ENCODE results near the gene CCK.

CCK gene

GRCh38 chr3:42250761-42251160, 15.2 kb downstream of the CCK start:
- H3K9ac ChIP-seq (ENCODE audit: low read length in 2 of 2): no peak overlapping the region
- no peaks in the 10 kb centered on the region for H3K36me3 ChIP-seq (ENCODE audit: control insufficient read depth in 2 of 2, insufficient read depth in 2 of 2, low read length in 2 of 2)
- H3K4me3 ChIP-seq (ENCODE audit: low read length in 2 of 2): no peak overlapping the region
- H3K27ac ChIP-seq (ENCODE audit: low read length): no peak overlapping the region
- no peaks in the 10 kb centered on the region for H3K4me1 ChIP-seq (ENCODE audit: control insufficient read depth, insufficient read depth, low read length)
- H3K27me3 ChIP-seq (ENCODE audit: control insufficient read depth in 1 of 2, insufficient read depth in 2 of 2, low read length in 2 of 2): peaks cover 2 to 8% of the 10 kb centered on the region in 2 donors
- no peaks in the 10 kb centered on the region for H3K9me3 ChIP-seq (ENCODE audit: control insufficient read depth in 2 of 2, low read length in 2 of 2)

DNA sequence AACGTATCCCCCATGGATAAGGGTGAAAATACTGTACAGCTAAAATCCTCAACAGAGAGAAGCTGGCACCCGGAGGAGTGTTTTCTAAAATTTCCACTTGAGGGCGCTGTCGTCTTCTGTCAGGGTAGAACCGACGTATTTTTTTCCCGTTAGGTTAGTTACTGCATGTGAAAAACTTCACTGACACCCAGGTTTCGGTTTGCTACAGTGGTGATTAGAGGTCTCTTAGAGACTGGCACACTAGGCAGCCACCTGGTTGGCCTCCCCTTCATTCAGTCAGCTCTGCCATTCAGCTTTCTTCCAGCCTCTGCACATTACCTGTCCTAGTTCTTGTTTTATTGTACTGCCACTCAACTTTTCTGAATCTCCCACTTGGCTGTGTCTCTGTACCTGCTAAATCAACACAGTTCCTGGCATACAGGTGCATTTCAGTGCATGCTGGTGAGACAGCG, 18.4 kb downstream of the CCK start:
- H3K9me3 ChIP-seq (ENCODE audit: control insufficient read depth in 2 of 2, low read length in 2 of 2): no peaks in the 10 kb centered on the region
- peak overlapping the region in 1 of 2 donors; percentile 49 for H3K4me3 ChIP-seq (ENCODE audit: low read length in 2 of 2)
- no peak overlapping the region for H3K27ac ChIP-seq (ENCODE audit: low read length)
- no peaks in the 10 kb centered on the region for H3K36me3 ChIP-seq (ENCODE audit: control insufficient read depth in 2 of 2, insufficient read depth in 2 of 2, low read length in 2 of 2)
- H3K9ac ChIP-seq (ENCODE audit: low read length in 2 of 2): peak overlapping the region in 1 of 2 donors; percentile 36
- no peaks in the 10 kb centered on the region for H3K4me1 ChIP-seq (ENCODE audit: control insufficient read depth, insufficient read depth, low read length)
- peaks cover 2 to 4% of the 10 kb centered on the region in 2 donors for H3K27me3 ChIP-seq (ENCODE audit: control insufficient read depth in 1 of 2, insufficient read depth in 2 of 2, low read length in 2 of 2)

- Histone ChIP-seq H3K4me3 (ENCODE audit: low read length in 2 of 2) (no peak overlapping the region), H3K9ac (ENCODE audit: low read length in 2 of 2) (no peak overlapping the region), H3K27me3 (ENCODE audit: control insufficient read depth in 1 of 2, insufficient read depth in 2 of 2, low read length in 2 of 2) (peaks cover 2 to 4% of the 10 kb centered on the region in 2 donors), H3K36me3 (ENCODE audit: control insufficient read depth in 2 of 2, insufficient read depth in 2 of 2, low read length in 2 of 2) (no peaks in the 10 kb centered on the region), H3K4me1 (ENCODE audit: control insufficient read depth, insufficient read depth, low read length) (no peaks in the 10 kb centered on the region), H3K27ac (ENCODE audit: low read length) (no peak overlapping the region), H3K9me3 (ENCODE audit: control insufficient read depth in 2 of 2, low read length in 2 of 2) (no peaks in the 10 kb centered on the region)
These were observed 19.9 kb downstream of the CCK start for GRCh38 chr3:42246091-42246490.

DNA sequence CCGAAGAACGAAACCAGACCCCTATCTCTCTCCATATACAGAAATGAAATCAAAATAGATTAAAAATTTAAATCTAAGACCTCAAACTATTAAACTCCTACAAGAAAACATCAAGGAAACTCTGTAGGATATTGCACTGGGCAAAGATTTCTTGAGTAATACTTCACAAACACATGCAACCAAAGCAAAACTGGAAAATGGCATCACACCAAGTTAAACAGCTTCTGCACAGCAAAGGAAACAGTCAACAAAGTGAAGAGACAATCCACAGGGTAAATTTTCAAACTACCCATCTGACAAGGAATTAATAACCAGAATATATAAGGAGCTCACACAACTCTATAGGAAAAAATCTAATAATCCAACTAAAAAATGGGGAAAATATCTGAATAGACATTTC, 29.4 kb downstream of the CCK start:
- Histone ChIP-seq H3K4me1 (ENCODE audit: control insufficient read depth, insufficient read depth, low read length) (no peaks in the 10 kb centered on the region), H3K36me3 (ENCODE audit: control insufficient read depth in 2 of 2, insufficient read depth in 2 of 2, low read length in 2 of 2) (no peaks in the 10 kb centered on the region), H3K9me3 (ENCODE audit: control insufficient read depth in 2 of 2, low read length in 2 of 2) (peaks cover 0 to 8% of the 10 kb centered on the region in 2 donors)

DNA sequence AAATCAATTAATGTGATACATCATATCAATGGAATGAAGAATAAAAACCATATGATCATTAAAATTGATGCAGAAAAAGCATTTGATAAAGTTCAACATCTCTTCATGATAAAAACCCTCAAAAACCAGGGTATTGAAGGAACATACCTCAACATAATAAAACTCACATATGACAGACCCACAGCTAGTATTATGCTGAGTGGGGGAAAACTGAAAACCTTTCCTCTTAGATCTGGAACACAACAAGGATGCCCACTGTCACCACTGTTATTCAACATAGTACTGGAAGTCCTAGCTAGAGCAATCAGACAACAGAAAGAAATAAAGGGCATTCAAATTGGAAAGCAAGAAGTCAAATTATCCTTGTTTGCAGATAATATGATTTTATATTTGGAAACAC, 30.5 kb downstream of the CCK start:
- no peaks in the 10 kb centered on the region for H3K4me1 ChIP-seq (ENCODE audit: control insufficient read depth, insufficient read depth, low read length)
- no peaks in the 10 kb centered on the region for H3K36me3 ChIP-seq (ENCODE audit: control insufficient read depth in 2 of 2, insufficient read depth in 2 of 2, low read length in 2 of 2)
- no peak overlapping the region for H3K4me3 ChIP-seq (ENCODE audit: low read length in 2 of 2)
- H3K27ac ChIP-seq (ENCODE audit: low read length): no peak overlapping the region
- peaks cover 0 to 8% of the 10 kb centered on the region in 2 donors for H3K9me3 ChIP-seq (ENCODE audit: control insufficient read depth in 2 of 2, low read length in 2 of 2)
- no peak overlapping the region for H3K9ac ChIP-seq (ENCODE audit: low read length in 2 of 2)
- peaks cover 0 to 5% of the 10 kb centered on the region in 2 donors for H3K27me3 ChIP-seq (ENCODE audit: control insufficient read depth in 1 of 2, insufficient read depth in 2 of 2, low read length in 2 of 2)

More for the DNA sequence above, 29.4 kb downstream of the CCK start:
- H3K9ac ChIP-seq (ENCODE audit: low read length in 2 of 2): no peak overlapping the region
- peaks cover 0 to 3% of the 10 kb centered on the region in 2 donors for H3K27me3 ChIP-seq (ENCODE audit: control insufficient read depth in 1 of 2, insufficient read depth in 2 of 2, low read length in 2 of 2)
- H3K4me3 ChIP-seq (ENCODE audit: low read length in 2 of 2): no peak overlapping the region
- H3K27ac ChIP-seq (ENCODE audit: low read length): no peak overlapping the region

GRCh38 chr3:42230860-42231259, 35.1 kb downstream of the CCK start:
- H3K4me1 ChIP-seq (ENCODE audit: control insufficient read depth, insufficient read depth, low read length): no peaks in the 10 kb centered on the region
- H3K9me3 ChIP-seq (ENCODE audit: control insufficient read depth in 2 of 2, low read length in 2 of 2): no peaks in the 10 kb centered on the region
- no peak overlapping the region for H3K4me3 ChIP-seq (ENCODE audit: low read length in 2 of 2)
- no peak overlapping the region for H3K27ac ChIP-seq (ENCODE audit: low read length)
- peaks cover 0 to 5% of the 10 kb centered on the region in 2 donors for H3K27me3 ChIP-seq (ENCODE audit: control insufficient read depth in 1 of 2, insufficient read depth in 2 of 2, low read length in 2 of 2)
- peaks cover 0 to 3% of the 10 kb centered on the region in 2 donors for H3K36me3 ChIP-seq (ENCODE audit: control insufficient read depth in 2 of 2, insufficient read depth in 2 of 2, low read length in 2 of 2)
- no peak overlapping the region for H3K9ac ChIP-seq (ENCODE audit: low read length in 2 of 2)

DNA sequence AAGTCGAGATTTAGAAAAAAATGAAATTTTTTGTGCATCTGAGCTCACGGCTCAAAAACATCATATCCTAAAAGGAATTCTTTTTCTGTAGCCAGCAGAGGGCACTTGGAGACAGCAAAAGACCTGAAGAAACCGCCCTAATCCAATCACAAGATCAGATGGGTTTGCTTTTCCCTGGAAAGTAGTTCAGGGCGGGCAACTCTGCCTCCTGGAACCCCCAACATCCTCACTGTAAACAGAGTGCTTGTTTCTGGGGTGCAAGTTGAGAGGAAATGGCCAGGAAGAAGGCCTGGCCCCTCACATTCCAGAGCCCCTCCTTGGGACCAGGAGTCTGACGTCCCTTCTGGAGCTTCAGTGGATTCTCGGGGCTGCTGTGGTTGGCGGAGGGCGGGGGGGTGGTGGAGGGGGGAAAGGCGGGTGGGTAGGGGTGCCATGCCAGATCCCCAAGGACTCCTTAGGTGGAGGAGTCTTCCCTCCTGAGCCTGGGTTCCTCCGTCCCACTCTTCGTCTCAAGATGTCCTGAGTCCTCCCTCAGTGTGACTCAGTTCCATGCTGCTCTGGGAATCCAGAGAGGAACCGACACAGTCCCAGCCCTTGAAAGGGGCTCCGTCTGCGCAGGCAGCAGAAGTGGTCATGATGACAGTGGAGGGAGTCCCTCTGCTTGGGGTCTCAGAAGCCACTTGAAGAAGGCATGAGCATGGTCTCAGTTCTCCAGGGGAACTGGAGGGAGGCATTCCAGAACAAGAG, 35.9 kb downstream of the CCK start:
- Histone ChIP-seq H3K9ac (ENCODE audit: low read length in 2 of 2) (no peak overlapping the region), H3K4me3 (ENCODE audit: low read length in 2 of 2) (peak overlapping the region in 1 of 2 donors; percentile 32), H3K27ac (ENCODE audit: low read length) (no peak overlapping the region), H3K27me3 (ENCODE audit: control insufficient read depth in 1 of 2, insufficient read depth in 2 of 2, low read length in 2 of 2) (peaks cover 0 to 5% of the 10 kb centered on the region in 2 donors), H3K36me3 (ENCODE audit: control insufficient read depth in 2 of 2, insufficient read depth in 2 of 2, low read length in 2 of 2) (peaks cover 0 to 3% of the 10 kb centered on the region in 2 donors), H3K4me1 (ENCODE audit: control insufficient read depth, insufficient read depth, low read length) (no peaks in the 10 kb centered on the region), H3K9me3 (ENCODE audit: control insufficient read depth in 2 of 2, low read length in 2 of 2) (no peaks in the 10 kb centered on the region)

DNA sequence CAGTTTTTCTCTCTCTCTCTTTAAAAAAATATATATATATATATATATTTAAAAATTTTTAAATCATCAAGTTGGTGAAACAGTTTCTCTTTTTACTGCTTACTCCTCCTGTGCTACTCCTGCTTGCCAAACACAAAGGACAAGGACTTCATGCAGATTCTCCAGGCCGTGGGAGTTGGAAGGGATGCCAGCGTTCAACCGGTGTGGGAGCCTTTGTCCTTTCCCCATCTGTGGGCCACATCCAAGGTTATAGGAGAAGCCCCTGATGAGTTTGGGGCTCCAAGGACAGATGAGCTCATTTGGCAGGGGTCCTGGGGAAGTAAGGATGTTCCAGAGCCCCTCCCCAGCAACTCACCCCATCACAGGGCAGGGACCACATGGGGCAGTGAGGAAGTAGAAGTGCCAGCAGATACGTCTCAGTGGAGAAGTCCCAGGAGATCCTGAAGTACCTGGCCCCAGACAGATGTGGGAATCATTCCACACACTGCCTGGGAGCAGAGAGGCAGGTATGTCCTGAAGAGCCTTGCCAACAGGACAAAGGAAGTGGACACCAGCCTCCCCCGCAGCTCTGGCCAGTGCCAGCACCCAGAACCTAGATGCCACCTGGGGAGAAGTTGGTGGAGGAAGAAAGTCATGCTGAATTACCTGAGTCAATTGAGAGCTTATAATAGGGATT, 36.6 kb downstream of the CCK start:
- H3K9me3 ChIP-seq (ENCODE audit: control insufficient read depth in 2 of 2, low read length in 2 of 2): no peaks in the 10 kb centered on the region
- no peak overlapping the region for H3K27ac ChIP-seq (ENCODE audit: low read length)
- peaks cover 0 to 4% of the 10 kb centered on the region in 2 donors for H3K27me3 ChIP-seq (ENCODE audit: control insufficient read depth in 1 of 2, insufficient read depth in 2 of 2, low read length in 2 of 2)
- no peak overlapping the region for H3K4me3 ChIP-seq (ENCODE audit: low read length in 2 of 2)
- H3K9ac ChIP-seq (ENCODE audit: low read length in 2 of 2): no peak overlapping the region
- H3K36me3 ChIP-seq (ENCODE audit: control insufficient read depth in 2 of 2, insufficient read depth in 2 of 2, low read length in 2 of 2): peaks cover 0 to 3% of the 10 kb centered on the region in 2 donors
- H3K4me1 ChIP-seq (ENCODE audit: control insufficient read depth, insufficient read depth, low read length): no peaks in the 10 kb centered on the region

- H3K27ac ChIP-seq (ENCODE audit: low read length): no peak overlapping the region
- H3K36me3 ChIP-seq (ENCODE audit: control insufficient read depth in 2 of 2, insufficient read depth in 2 of 2, low read length in 2 of 2): peaks cover 4 to 9% of the 10 kb centered on the region in 2 donors
- H3K4me1 ChIP-seq (ENCODE audit: control insufficient read depth, insufficient read depth, low read length): no peaks in the 10 kb centered on the region
- H3K4me3 ChIP-seq (ENCODE audit: low read length in 2 of 2): no peak overlapping the region
- H3K9me3 ChIP-seq (ENCODE audit: control insufficient read depth in 2 of 2, low read length in 2 of 2): no peaks in the 10 kb centered on the region
- H3K27me3 ChIP-seq (ENCODE audit: control insufficient read depth in 1 of 2, insufficient read depth in 2 of 2, low read length in 2 of 2): peaks cover 0 to 4% of the 10 kb centered on the region in 2 donors
- H3K9ac ChIP-seq (ENCODE audit: low read length in 2 of 2): no peak overlapping the region
These were observed 37.2 kb downstream of the CCK start for GRCh38 chr3:42228796-42229195.

DNA sequence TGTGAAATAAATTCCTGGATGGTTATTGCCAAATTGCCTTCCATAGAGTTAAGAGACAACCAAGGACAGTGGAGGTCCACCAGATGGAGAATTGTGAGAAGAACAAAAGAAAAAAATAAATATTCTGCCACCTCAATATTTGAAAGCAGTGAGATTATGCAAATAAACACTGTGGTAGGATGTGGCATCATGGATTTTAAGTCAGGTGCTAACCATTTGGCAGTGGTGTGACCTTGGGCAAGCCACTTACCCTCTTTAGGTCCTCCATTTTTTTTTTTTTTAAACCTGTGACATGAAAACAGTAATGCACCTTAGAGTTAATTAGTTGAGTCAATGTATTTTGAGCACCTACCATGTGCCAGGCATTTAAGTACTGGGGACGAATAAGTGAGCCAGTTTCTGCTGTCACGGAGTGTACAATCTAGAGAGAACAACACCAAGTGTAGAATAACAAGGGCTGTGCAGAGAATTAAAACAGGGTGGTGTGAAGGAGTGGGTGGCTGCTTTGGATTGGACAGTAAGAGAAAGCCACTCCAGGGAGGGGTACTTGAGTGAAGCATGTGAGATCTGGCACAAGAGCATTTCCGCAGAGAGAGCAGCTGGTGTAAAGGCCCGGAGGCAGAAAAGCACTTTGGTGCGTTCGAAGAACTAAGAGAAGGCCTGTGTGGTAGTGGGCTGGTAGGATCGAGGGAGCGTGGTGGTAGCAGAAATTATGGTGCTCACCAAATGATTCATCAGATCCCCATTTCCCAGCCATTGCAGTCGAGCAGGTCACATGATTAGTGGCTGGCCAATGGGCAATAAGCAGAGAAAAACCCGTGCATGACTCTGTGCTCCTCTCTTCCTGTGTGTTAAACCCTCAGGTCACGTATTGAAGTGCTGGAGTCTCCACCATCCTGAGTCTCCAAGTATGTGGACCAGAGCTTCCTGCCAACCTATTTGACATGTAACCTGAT, 39.2 kb downstream of the CCK start:
- Histone ChIP-seq H3K27ac (ENCODE audit: low read length) (no peak overlapping the region), H3K9ac (ENCODE audit: low read length in 2 of 2) (no peak overlapping the region), H3K27me3 (ENCODE audit: control insufficient read depth in 1 of 2, insufficient read depth in 2 of 2, low read length in 2 of 2) (peaks cover 0 to 2% of the 10 kb centered on the region in 2 donors), H3K4me1 (ENCODE audit: control insufficient read depth, insufficient read depth, low read length) (no peaks in the 10 kb centered on the region), H3K9me3 (ENCODE audit: control insufficient read depth in 2 of 2, low read length in 2 of 2) (no peaks in the 10 kb centered on the region), H3K36me3 (ENCODE audit: control insufficient read depth in 2 of 2, insufficient read depth in 2 of 2, low read length in 2 of 2) (peaks cover 12 to 23% of the 10 kb centered on the region in 2 donors), H3K4me3 (ENCODE audit: low read length in 2 of 2) (no peak overlapping the region)

All from stomach smooth muscle (tissue), 2 donors.